GM23338 (cell line): ENCODE data around the gene WDR33. TPM values are rescaled to one million over a fixed set of nuclear protein-coding genes. Genes with fewer than 3 reads are reported as not detected.
A peak's percentile ranks its signal among the peaks of the same experiment; 100 is the strongest.

Experiments used
- ATAC-seq: fragments of 200-7000 bp; cut with Tn5 transposase; 3 replicates; pipeline ENCODE4 v1.9.1; 2020
- DNase-seq: peaks from one replicate; pipeline ENCODE4 v3.0.0-alpha.2; 2015; ENCODE audit warnings: low spot score
- H2AFZ ChIP-seq: fragments of 200-600 bp; sonication (generic); 2 replicates; pipeline ENCODE4 v1.8.0; 2016; ENCODE audit warnings: antibody characterized with exemption, mild to moderate bottlenecking, moderate library complexity
- H3F3A ChIP-seq: fragments of 200-600 bp; sonication (generic); replicated peaks from 2 replicates; pipeline ENCODE4 v1.8.0; 2017; ENCODE audit warnings: antibody characterized with exemption, mixed run types, low read depth
- H3K27ac ChIP-seq: fragments of 200-600 bp; sonication (generic); 2 replicates; pipeline ENCODE4 v1.6.1; 2016; ENCODE audit warnings: low read depth
- H3K27me3 ChIP-seq: fragments of 200-600 bp; sonication (generic); 2 replicates; pipeline ENCODE4 v1.8.0; 2016; ENCODE audit warnings: mild to moderate bottlenecking, mixed run types, moderate library complexity; ENCODE audit not compliant: insufficient read depth
- H3K36me3 ChIP-seq: fragments of 200-600 bp; sonication (generic); 2 replicates; pipeline ENCODE4 v1.8.0; 2016; ENCODE audit warnings: mild to moderate bottlenecking; ENCODE audit not compliant: insufficient read depth
- H3K4me1 ChIP-seq: fragments of 200-600 bp; sonication (generic); 2 replicates; pipeline ENCODE4 v1.8.0; 2016; ENCODE audit warnings: mild to moderate bottlenecking, moderate library complexity; ENCODE audit not compliant: insufficient read depth
- H3K4me2 ChIP-seq: fragments of 200-600 bp; sonication (generic); 2 replicates; pipeline ENCODE4 v1.7.1; 2017; ENCODE audit warnings: mixed run types
- H3K4me3 ChIP-seq: fragments of 200-600 bp; sonication (generic); 2 replicates; pipeline ENCODE4 v1.6.1; 2016; ENCODE audit warnings: mixed run types
- H3K79me2 ChIP-seq: fragments of 200-600 bp; sonication (generic); replicated peaks from 2 replicates; pipeline ENCODE4 v1.8.0; 2017; ENCODE audit warnings: mild to moderate bottlenecking; ENCODE audit not compliant: insufficient read depth
- H3K9me2 ChIP-seq: fragments of 200-600 bp; sonication (generic); 2 replicates; pipeline ENCODE4 v1.8.0; 2017; ENCODE audit not compliant: insufficient read depth
- H4K20me1 ChIP-seq: fragments of 200-600 bp; sonication (generic); replicated peaks from 2 replicates; pipeline ENCODE4 v1.8.0; 2017; ENCODE audit warnings: mild to moderate bottlenecking; ENCODE audit not compliant: insufficient read depth
- H3K27ac Mint-ChIP-seq: 2 replicates; pipeline ENCODE4 v1.8.0; 2020; ENCODE audit warnings: inconsistent platforms, mild to moderate bottlenecking, moderate library complexity, mixed read lengths
- H3K27me3 Mint-ChIP-seq: 3 replicates; pipeline ENCODE4 v1.8.0; 2022; ENCODE audit warnings: low read depth, mild to moderate bottlenecking, moderate library complexity, mixed read lengths, inconsistent platforms; ENCODE audit not compliant: insufficient read depth, poor library complexity
- H3K36me3 Mint-ChIP-seq: 3 replicates; pipeline ENCODE4 v1.8.0; 2021; ENCODE audit warnings: low read depth, mild to moderate bottlenecking, inconsistent platforms, moderate library complexity, mixed read lengths
- H3K4me1 Mint-ChIP-seq: 3 replicates; pipeline ENCODE4 v1.8.0; 2020; ENCODE audit warnings: mild to moderate bottlenecking, inconsistent platforms, mixed read lengths
- H3K4me3 Mint-ChIP-seq: 3 replicates; pipeline ENCODE4 v1.8.0; 2021; ENCODE audit warnings: moderate library complexity, mild to moderate bottlenecking, inconsistent platforms, mixed read lengths
- H3K9me3 Mint-ChIP-seq: 3 replicates; pipeline ENCODE4 v1.8.0; 2020; ENCODE audit warnings: moderate library complexity, mild to moderate bottlenecking, inconsistent platforms, mixed read lengths
- CREB1 ChIP-seq: fragments of 250-450 bp; sonication (Bioruptor Pico); IDR thresholded peaks from 2 replicates; pipeline ENCODE4 v1.5.0; 2020; ENCODE audit warnings: low read depth, mild to moderate bottlenecking, moderate library complexity
- CTCF ChIP-seq, 2 experiments: fragments of 200-600 bp in 1 of 2; sonication (generic) in 1 of 2; conservative IDR thresholded peaks; 2 replicates each; pipeline versions ENCODE4 v1.5.1 to v1.6.1; 2016 to 2017; ENCODE audit warnings: antibody characterized with exemption in 2 of 2, low read depth in 2 of 2, mild to moderate bottlenecking in 2 of 2, moderate library complexity in 1 of 2
- EZH2 ChIP-seq: fragments of 200-600 bp; sonication (generic); IDR thresholded peaks from one replicate; pipeline ENCODE4 v1.8.0; 2017; ENCODE audit warnings: antibody characterized with exemption, mild to moderate bottlenecking, low read depth; ENCODE audit not compliant: unreplicated experiment
- EZH2phosphoT487 ChIP-seq: fragments of 200-600 bp; sonication (generic); IDR thresholded peaks from one replicate; pipeline ENCODE4 v1.8.1; 2018; ENCODE audit warnings: antibody characterized with exemption; ENCODE audit not compliant: unreplicated experiment
- JUNB ChIP-seq: IDR thresholded peaks from one replicate; pipeline ENCODE4 v1.6.1; 2016; ENCODE audit warnings: antibody characterized with exemption; ENCODE audit not compliant: unreplicated experiment
- NANOG ChIP-seq: IDR thresholded peaks from 2 replicates; pipeline ENCODE4 v1.6.1; 2016; ENCODE audit warnings: antibody characterized with exemption, borderline replicate concordance
- POLR2AphosphoS5 ChIP-seq: IDR thresholded peaks from 2 replicates; pipeline ENCODE4 v1.6.1; 2016; ENCODE audit warnings: antibody characterized with exemption, low read depth
- REST ChIP-seq: IDR thresholded peaks from one replicate; pipeline ENCODE4 v1.6.1; 2018; ENCODE audit warnings: antibody characterized with exemption; ENCODE audit not compliant: unreplicated experiment
- STAT1 ChIP-seq: IDR thresholded peaks from one replicate; pipeline ENCODE4 v1.6.1; 2016; ENCODE audit warnings: antibody characterized with exemption; ENCODE audit not compliant: unreplicated experiment
- ZNF114 ChIP-seq: fragments of 250-450 bp; sonication (Bioruptor Pico); IDR thresholded peaks from 2 replicates; pipeline ENCODE4 v1.5.0; 2020; ENCODE audit warnings: mild to moderate bottlenecking, moderate library complexity
- ZNF331 ChIP-seq: fragments of 250-450 bp; sonication (Bioruptor Pico); IDR thresholded peaks from 2 replicates; pipeline ENCODE4 v1.5.0; 2020; ENCODE audit warnings: low read depth, mild to moderate bottlenecking, moderate library complexity
- polyA plus RNA-seq: library from polyadenylated mRNA; unstranded; fragments of >200 nt; fragmentation: Nextera tagmentation; extraction: Ambion mirVana; gene quantifications from 2 replicates; pipeline ENCODE4 v1.2.1, GENCODE V29; 2016
- total RNA-seq: library from RNA; depleted of rRNA; stranded (reverse); fragments of >200 nt; shearing (Covaris generic); gene quantifications from 2 replicates; pipeline ENCODE4 v1.2.3, GENCODE V29; 2014

The WDR33 gene
- total and polyA plus RNA-seq, 2 experiments from 2014 or later = 37.2 to 54.7 TPM

- TF ChIP-seq CTCF (conservative IDR thresholded peaks at IDR 0.05; ENCODE audit: low read depth in 2 of 2) = 0 out of 4 replicates have a peak, but pooled peaks of 1 of the 2 experiments have one; percentile 6
These were observed 110.3 kb downstream of the WDR33 start (continued) for GRCh38 chr2:127700527-127701192.

GRCh38 chr2:127698553-127699355, 112.2 kb downstream of the WDR33 start:
- H3K9me2 ChIP-seq = no peaks in the 10 kb centered on the region
- peaks cover 12% of the 10 kb centered on the region; the same call in 1 of the 2 replicates for H4K20me1 ChIP-seq
- H3K27me3 Mint-ChIP-seq = peaks cover 19% of the 10 kb centered on the region
- H3K4me1 ChIP-seq = peaks cover 22% of the 10 kb centered on the region
- H3K4me3 Mint-ChIP-seq = no peak overlapping the region
- no peak overlapping the region for H3K4me2 ChIP-seq
- H3K79me2 ChIP-seq = peaks cover 15% of the 10 kb centered on the region
- H3F3A ChIP-seq = 0 out of 2 replicates have a peak, but pooled peaks cover 18% of the 10 kb centered on the region
- H3K4me3 ChIP-seq = no peak overlapping the region
- H3K9me3 Mint-ChIP-seq = peaks cover 2% of the 10 kb centered on the region; the same call in 1 of the 3 replicates
- no peak overlapping the region for H2AFZ ChIP-seq
- TF ChIP-seq ZNF114 (CRISPR knock-in tag) (no peak), CREB1 (CRISPR knock-in tag) (no peak)
- ATAC-seq (no peak), DNase-seq (no peak)
- H3K36me3 ChIP-seq = no peaks in the 10 kb centered on the region
- H3K27me3 ChIP-seq = peaks cover 5% of the 10 kb centered on the region
- H3K4me1 Mint-ChIP-seq = peaks cover 21% of the 10 kb centered on the region
- H3K27ac Mint-ChIP-seq = no peak overlapping the region
- H3K36me3 Mint-ChIP-seq = peaks cover 7% of the 10 kb centered on the region
- no peak overlapping the region for H3K27ac ChIP-seq

- peaks cover 5% of the 10 kb centered on the region for H3K27me3 ChIP-seq
- Mint-ChIP-seq H3K9me3 (peaks cover 2% of the 10 kb centered on the region; the same call in 2 of the 3 replicates), H3K4me1 (peaks cover 18% of the 10 kb centered on the region), H3K27ac (no peak overlapping the region), H3K36me3 (peaks cover 5% of the 10 kb centered on the region), H3K4me3 (no peak overlapping the region), H3K27me3 (peaks cover 17% of the 10 kb centered on the region)
- H3K4me3 ChIP-seq = no peak overlapping the region
- no peak overlapping the region for H3K27ac ChIP-seq
- H3F3A ChIP-seq = 0 out of 2 replicates have a peak, but pooled peaks cover 12% of the 10 kb centered on the region
- H3K79me2 ChIP-seq = peaks cover 4% of the 10 kb centered on the region
- H3K4me1 ChIP-seq = peaks cover 12% of the 10 kb centered on the region
- H2AFZ ChIP-seq = no peak overlapping the region
- H3K36me3 ChIP-seq = no peaks in the 10 kb centered on the region
- H3K4me2 ChIP-seq = no peak overlapping the region
- no peaks in the 10 kb centered on the region for H3K9me2 ChIP-seq
- DNase-seq = no peak
- peaks cover 3% of the 10 kb centered on the region; the same call in 1 of the 2 replicates for H4K20me1 ChIP-seq
- no peak for ATAC-seq
- TF ChIP-seq STAT1 (no peak), EZH2phosphoT487 (no peak), CREB1 (CRISPR knock-in tag) (no peak), NANOG (no peak), REST (no peak), ZNF114 (CRISPR knock-in tag) (no peak), CTCF (conservative IDR thresholded peaks at IDR 0.05; ENCODE audit: low read depth in 2 of 2) (no peak), ZNF331 (CRISPR knock-in tag) (no peak), JUNB (no peak), EZH2 (no peak), POLR2AphosphoS5 (no peak)
These were observed 113.3 kb downstream of the WDR33 start for GRCh38 chr2:127697482-127698180.
